Measurements from ENCODE around the gene ADSS1. TPM values are rescaled to one million over a fixed set of nuclear protein-coding genes. Genes with fewer than 3 reads are reported as not detected.

Gene ADSS1
- polyA plus RNA-seq, 3 donors from 2014 or later, result 0.43 to 2.4 (median 1.2) TPM

DNA sequence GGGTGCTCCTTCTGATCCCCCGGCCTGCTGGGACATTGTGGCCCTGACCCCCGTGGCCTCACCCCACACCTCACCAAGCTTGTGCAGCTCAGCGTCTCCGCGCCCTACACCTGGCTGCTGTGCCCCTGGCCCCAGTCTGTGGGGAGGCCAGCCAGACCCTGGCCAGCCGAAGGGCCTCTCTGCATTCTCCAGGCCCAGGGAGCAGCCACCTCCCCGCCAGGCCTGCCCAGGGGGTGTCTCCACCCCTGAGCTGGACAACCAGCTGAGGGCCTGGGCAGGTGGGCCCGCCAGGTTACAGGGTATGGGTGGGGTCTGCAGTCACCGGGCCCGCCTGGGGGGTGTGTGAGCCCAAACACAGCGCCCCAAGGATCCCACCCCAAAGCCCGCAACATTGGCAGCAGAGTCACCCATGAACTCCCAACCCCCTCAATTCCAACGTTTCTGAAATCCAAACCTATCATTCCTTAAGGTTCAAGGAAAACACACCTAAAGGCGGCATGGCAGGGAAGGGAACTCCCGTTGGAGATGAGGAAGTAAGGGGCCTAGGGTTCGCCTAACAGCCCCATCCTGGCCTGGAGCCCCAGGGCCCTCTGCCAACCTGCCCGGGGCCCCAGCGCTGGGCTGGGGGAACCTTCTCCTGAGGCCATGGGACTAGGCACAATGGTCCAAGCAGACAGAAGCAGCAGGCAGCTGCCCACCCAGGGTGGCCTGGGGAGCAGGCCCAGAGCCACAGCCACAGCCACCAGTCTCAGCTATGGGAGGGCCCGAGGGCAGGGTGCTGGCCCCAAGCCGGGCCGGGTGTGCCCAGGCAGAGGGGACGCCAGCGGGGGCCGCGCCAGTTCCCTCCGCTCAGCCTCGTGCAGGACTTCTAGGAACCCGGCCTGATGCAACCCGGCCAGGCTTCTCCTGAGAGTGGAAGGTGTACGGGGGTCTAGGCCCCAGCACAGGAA lies 63.0 kb downstream of the ADSS1 start:
- Mint-ChIP-seq H3K36me3 (no peaks in the 10 kb centered on the region), H3K27me3 (ENCODE audit: low read depth in 3 of 3) (peaks cover 0 to 3% (median 0%) of the 10 kb centered on the region in 3 donors), H3K4me1 (peaks cover 5 to 28% of the 10 kb centered on the region in 2 donors), H3K9me3 (no peaks in the 10 kb centered on the region), H3K27ac (peak overlapping the region in 4 of 6 donors; percentile 2 to 77 (median 55)), H3K4me3 (peak overlapping the region in 3 of 5 donors; percentile 36 to 46 (median 38))
- no peak for DNase-seq

- H3K4me3 Mint-ChIP-seq, result no peak overlapping the region
- no peak for DNase-seq
- peaks cover 8 to 29% of the 10 kb centered on the region in 2 donors for H3K4me1 Mint-ChIP-seq
- H3K9me3 Mint-ChIP-seq, result no peaks in the 10 kb centered on the region
- H3K36me3 Mint-ChIP-seq, result no peaks in the 10 kb centered on the region
- no peak overlapping the region for H3K27ac Mint-ChIP-seq
- peaks cover 0 to 4% (median 0%) of the 10 kb centered on the region in 3 donors for H3K27me3 Mint-ChIP-seq (ENCODE audit: low read depth in 3 of 3)
Measured at GRCh38 chr14:104787736-104788135, 63.7 kb downstream of the ADSS1 start.

GRCh38 chr14:104788161-104788818 lies 64.3 kb downstream of the ADSS1 start:
- H3K4me1 Mint-ChIP-seq, result peaks cover 14 to 35% of the 10 kb centered on the region in 2 donors
- no peak overlapping the region for H3K27ac Mint-ChIP-seq
- H3K27me3 Mint-ChIP-seq (ENCODE audit: low read depth in 3 of 3), result peaks cover 0 to 4% (median 0%) of the 10 kb centered on the region in 3 donors
- no peaks in the 10 kb centered on the region for H3K9me3 Mint-ChIP-seq
- DNase-seq, result no peak
- no peaks in the 10 kb centered on the region for H3K36me3 Mint-ChIP-seq
- H3K4me3 Mint-ChIP-seq, result no peak overlapping the region

DNA sequence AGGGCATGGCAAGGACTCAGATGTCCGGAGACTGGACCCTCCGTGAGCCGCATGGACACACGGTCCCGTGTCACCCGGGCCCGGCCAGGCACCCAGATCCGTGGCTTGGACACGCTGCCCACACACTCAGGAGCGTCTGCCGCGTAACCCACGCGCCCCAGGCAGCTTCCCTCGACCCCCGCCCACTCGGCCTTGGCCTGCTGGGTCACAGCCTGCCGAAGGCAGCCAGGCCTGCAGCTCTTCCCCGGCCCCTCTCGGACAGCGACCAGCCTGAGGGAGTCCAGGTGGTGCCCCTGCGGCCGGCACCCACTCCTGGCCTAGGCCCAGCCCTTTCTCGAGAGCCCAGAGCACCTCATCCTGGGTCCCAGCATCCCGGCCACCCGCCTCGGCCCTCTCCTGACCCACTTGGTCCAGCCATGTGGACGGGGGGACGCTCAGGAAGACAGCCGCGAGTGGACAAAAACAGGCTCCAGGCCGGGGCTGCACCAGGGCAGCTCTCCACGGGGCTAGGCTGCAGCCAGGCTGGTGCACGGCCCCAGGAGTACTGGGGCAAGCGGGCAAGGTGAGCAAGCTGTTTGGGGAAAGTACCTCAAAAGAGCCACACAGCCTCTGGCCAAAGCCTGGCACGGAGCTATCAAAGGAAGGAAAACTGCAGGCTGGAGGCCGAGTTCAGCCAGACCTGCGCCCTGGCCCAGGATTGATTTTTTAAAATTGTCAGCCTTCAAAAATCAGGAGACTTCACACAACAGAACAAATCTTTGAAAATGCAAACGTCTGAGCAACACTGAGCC lies 65.0 kb downstream of the ADSS1 start:
- H3K4me3 Mint-ChIP-seq, result no peak overlapping the region
- no peaks in the 10 kb centered on the region for H3K9me3 Mint-ChIP-seq
- no peak overlapping the region for H3K27ac Mint-ChIP-seq
- peaks cover 21 to 43% of the 10 kb centered on the region in 2 donors for H3K4me1 Mint-ChIP-seq
- no peak for DNase-seq
- H3K27me3 Mint-ChIP-seq (ENCODE audit: low read depth in 3 of 3), result peaks cover 0 to 4% (median 0%) of the 10 kb centered on the region in 3 donors
- H3K36me3 Mint-ChIP-seq, result no peaks in the 10 kb centered on the region

GRCh38 chr14:104789752-104790743 lies 66.0 kb downstream of the ADSS1 start:
- no peaks in the 10 kb centered on the region for H3K9me3 Mint-ChIP-seq
- no peaks in the 10 kb centered on the region for H3K36me3 Mint-ChIP-seq
- no peak overlapping the region for H3K27ac Mint-ChIP-seq
- H3K27me3 Mint-ChIP-seq (ENCODE audit: low read depth in 3 of 3), result peaks cover 0 to 7% (median 0%) of the 10 kb centered on the region in 3 donors
- H3K4me1 Mint-ChIP-seq, result peaks cover 28 to 50% of the 10 kb centered on the region in 2 donors
- DNase-seq, result no peak
- H3K4me3 Mint-ChIP-seq, result no peak overlapping the region

DNA sequence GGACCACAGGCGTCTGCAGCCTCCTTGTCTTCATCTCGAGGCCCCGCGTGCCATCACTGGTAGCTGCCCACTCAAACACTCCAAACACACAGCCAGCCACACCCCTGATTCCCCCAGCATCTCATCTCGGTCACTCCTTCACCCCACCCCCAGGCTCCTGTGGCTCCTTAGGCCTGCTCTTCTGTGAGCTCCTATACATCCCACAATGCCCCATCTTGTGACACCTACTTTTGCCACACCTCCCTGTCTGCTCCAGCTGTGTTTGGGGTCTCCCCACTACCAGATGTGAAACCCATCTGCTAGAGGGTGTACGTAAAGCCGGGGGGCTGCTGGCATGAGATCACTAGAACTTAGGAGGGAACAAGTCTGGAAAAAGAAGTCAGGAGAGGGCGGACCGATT lies 67.4 kb downstream of the ADSS1 start:
- Mint-ChIP-seq H3K4me3 (peak overlapping the region in 3 of 5 donors; percentile 10 to 42 (median 23)), H3K27me3 (ENCODE audit: low read depth in 3 of 3) (peaks cover 0 to 11% (median 0%) of the 10 kb centered on the region in 3 donors), H3K4me1 (peaks cover 28 to 47% of the 10 kb centered on the region in 2 donors), H3K9me3 (no peaks in the 10 kb centered on the region), H3K27ac (no peak overlapping the region), H3K36me3 (no peaks in the 10 kb centered on the region)
- no peak for DNase-seq

GRCh38 chr14:104792101-104792884 lies 68.3 kb downstream of the ADSS1 start:
- Mint-ChIP-seq H3K36me3 (no peaks in the 10 kb centered on the region), H3K4me1 (peaks cover 28 to 42% of the 10 kb centered on the region in 2 donors), H3K27ac (peak overlapping the region in 2 of 6 donors; percentile 61 to 68), H3K27me3 (ENCODE audit: low read depth in 3 of 3) (peaks cover 0 to 10% (median 0%) of the 10 kb centered on the region in 3 donors), H3K4me3 (peak overlapping the region in 1 of 5 donors; percentile 58), H3K9me3 (no peaks in the 10 kb centered on the region)
- no peak for DNase-seq

- H3K27ac Mint-ChIP-seq, result peak overlapping the region in 5 of 6 donors; percentile 32 to 82 (median 68)
- H3K4me1 Mint-ChIP-seq, result peaks cover 28 to 43% of the 10 kb centered on the region in 2 donors
- no peaks in the 10 kb centered on the region for H3K36me3 Mint-ChIP-seq
- DNase-seq, result no peak
- peaks cover 0 to 10% (median 0%) of the 10 kb centered on the region in 3 donors for H3K27me3 Mint-ChIP-seq (ENCODE audit: low read depth in 3 of 3)
- H3K9me3 Mint-ChIP-seq, result no peaks in the 10 kb centered on the region
- H3K4me3 Mint-ChIP-seq, result peak overlapping the region; percentile 58 to 91 (median 90)
Measured at GRCh38 chr14:104792945-104793702, 69.1 kb downstream of the ADSS1 start.

DNA sequence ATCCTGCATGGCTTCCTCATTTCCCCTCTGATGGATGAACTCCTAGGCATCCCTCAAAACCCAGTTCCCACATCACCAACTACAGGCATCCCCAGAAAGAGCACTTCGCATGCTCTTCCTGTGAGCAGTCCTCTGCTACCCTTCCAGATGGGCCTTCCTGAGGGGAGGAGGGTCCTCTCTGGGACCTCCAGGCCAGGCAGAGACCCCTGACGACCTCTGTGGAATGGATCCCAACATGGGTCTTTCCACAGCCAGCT lies 69.6 kb downstream of the ADSS1 start:
- no peaks in the 10 kb centered on the region for H3K36me3 Mint-ChIP-seq
- peaks cover 28 to 41% of the 10 kb centered on the region in 2 donors for H3K4me1 Mint-ChIP-seq
- H3K27me3 Mint-ChIP-seq (ENCODE audit: low read depth in 3 of 3), result peaks cover 0 to 10% (median 3%) of the 10 kb centered on the region in 3 donors
- H3K9me3 Mint-ChIP-seq, result no peaks in the 10 kb centered on the region
- DNase-seq, result no peak
- H3K27ac Mint-ChIP-seq, result peak overlapping the region in 5 of 6 donors; percentile 32 to 92 (median 77)
- H3K4me3 Mint-ChIP-seq, result peak overlapping the region; percentile 58 to 91 (median 90)

DNA sequence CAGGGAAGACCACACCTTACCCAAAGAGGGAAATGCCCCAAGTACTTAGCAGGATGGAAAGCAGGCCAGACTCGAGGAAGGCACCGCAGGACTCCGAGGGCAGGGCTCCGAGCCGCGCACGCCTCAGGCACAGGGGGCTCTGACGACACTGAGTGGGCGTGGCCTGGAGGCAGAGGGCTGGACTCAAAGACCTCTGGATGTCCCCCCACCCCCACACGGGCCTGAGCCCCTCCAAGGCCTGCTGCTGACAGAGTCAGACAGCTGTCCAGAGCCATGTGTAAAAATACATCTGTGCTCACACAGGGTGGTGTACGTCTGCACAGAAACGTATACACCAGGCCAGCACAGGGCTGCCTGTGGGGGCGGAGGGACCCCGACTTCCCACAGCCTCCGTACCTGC lies 70.1 kb downstream of the ADSS1 start:
- DNase-seq, result peak in 1 of 3 donors; percentile 30
- Mint-ChIP-seq H3K36me3 (no peaks in the 10 kb centered on the region), H3K9me3 (no peaks in the 10 kb centered on the region), H3K27me3 (ENCODE audit: low read depth in 3 of 3) (peaks cover under 1 to 10% (median 4%) of the 10 kb centered on the region in 3 donors), H3K27ac (peak overlapping the region; percentile 64 to 92 (median 84)), H3K4me3 (peak overlapping the region; percentile 85 to 91 (median 90)), H3K4me1 (peaks cover 31 to 41% of the 10 kb centered on the region in 2 donors)

DNA sequence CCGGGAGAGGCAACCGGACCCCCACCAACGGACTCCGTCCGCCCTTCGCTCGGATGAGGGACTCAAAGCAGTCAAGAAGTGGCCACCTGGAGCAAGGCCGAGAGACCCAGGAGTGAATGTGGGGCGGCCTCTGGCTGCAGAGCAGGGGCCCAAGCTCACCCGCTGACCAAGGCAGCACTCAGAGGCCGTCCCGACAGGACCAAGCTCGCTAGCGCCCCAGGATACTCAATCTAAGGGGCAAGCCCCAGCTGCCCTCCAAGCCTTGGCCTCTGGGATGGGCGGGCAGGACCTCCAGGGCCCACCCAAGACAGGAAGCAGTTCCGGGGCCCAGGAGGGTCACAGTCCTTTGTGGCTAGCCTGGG lies 70.6 kb downstream of the ADSS1 start:
- Mint-ChIP-seq H3K27me3 (ENCODE audit: low read depth in 3 of 3) (peaks cover 2 to 10% (median 4%) of the 10 kb centered on the region in 3 donors), H3K4me1 (peaks cover 36 to 40% of the 10 kb centered on the region in 2 donors)

More for the DNA sequence above, 70.6 kb downstream of the ADSS1 start:
- Mint-ChIP-seq H3K27ac (peak overlapping the region; percentile 64 to 92 (median 84)), H3K36me3 (no peaks in the 10 kb centered on the region), H3K9me3 (no peaks in the 10 kb centered on the region), H3K4me3 (peak overlapping the region; percentile 85 to 91 (median 90))
- no peak for DNase-seq
